ENCODE results near the gene CCDC57. TPM values are rescaled to one million over a fixed set of nuclear protein-coding genes. Genes with fewer than 3 reads are reported as not detected.

The CCDC57 gene
- total and polyA plus RNA-seq, 2 experiments from 2014 or later: 15.7 to 29.8 TPM

- H3K36me3 ChIP-seq (replicated peaks; ENCODE audit: insufficient read depth, low read depth): peaks cover 3% of the 10 kb centered on the region
- no peak overlapping the region for H3K4me2 ChIP-seq
- TF ChIP-seq EZH2 (IDR thresholded peaks at IDR 0.05; ENCODE audit: borderline replicate concordance) (no peak), CTCF (IDR thresholded peaks at IDR 0.05; ENCODE audit: poor library complexity) (no peak), EZH2phosphoT487 (IDR thresholded peaks at IDR 0.05; ENCODE audit: low read depth, severe bottlenecking, unreplicated experiment) (no peak)
- H3K4me1 ChIP-seq (ENCODE audit: insufficient read depth): no peaks in the 10 kb centered on the region
- DNase-seq (ENCODE audit: low spot score): no peak
- H3K27me3 ChIP-seq: no peaks in the 10 kb centered on the region
- no peak overlapping the region for H3K27ac ChIP-seq
- H3K9me3 ChIP-seq (ENCODE audit: low read depth): no peaks in the 10 kb centered on the region
- WGBS (ENCODE audit: low lambda C conversion rate, missing lambda C conversion rate): 83% methylated on average over 5 of the region's 5 CpGs
- no peak overlapping the region for H2AFZ ChIP-seq
- no peaks in the 10 kb centered on the region for H3K9me2 ChIP-seq (replicated peaks; ENCODE audit: insufficient read depth)
- peaks cover 85% of the 10 kb centered on the region for H3K79me2 ChIP-seq
- H4K20me1 ChIP-seq (ENCODE audit: insufficient read depth, poor library complexity, severe bottlenecking): peaks cover 74% of the 10 kb centered on the region
- H3K4me3 ChIP-seq: no peak overlapping the region
These were observed 45.9 kb upstream of the CCDC57 start for GRCh38 chr17:82258555-82258954.

- Histone ChIP-seq H3K36me3 (replicated peaks; ENCODE audit: insufficient read depth, low read depth) (peaks cover 3% of the 10 kb centered on the region), H3K4me1 (ENCODE audit: insufficient read depth) (no peaks in the 10 kb centered on the region), H4K20me1 (ENCODE audit: insufficient read depth, poor library complexity, severe bottlenecking) (peaks cover 74% of the 10 kb centered on the region), H3K27ac (no peak overlapping the region), H3K79me2 (peaks cover 85% of the 10 kb centered on the region), H3K27me3 (no peaks in the 10 kb centered on the region), H3K4me2 (no peak overlapping the region), H3K9me2 (replicated peaks; ENCODE audit: insufficient read depth) (no peaks in the 10 kb centered on the region), H3K4me3 (no peak overlapping the region), H3K9me3 (ENCODE audit: low read depth) (no peaks in the 10 kb centered on the region), H2AFZ (no peak overlapping the region)
- no peak for TF ChIP-seq CTCF (IDR thresholded peaks at IDR 0.05; ENCODE audit: poor library complexity)
- no peak for TF ChIP-seq EZH2 (IDR thresholded peaks at IDR 0.05; ENCODE audit: borderline replicate concordance)
- TF ChIP-seq EZH2phosphoT487 (IDR thresholded peaks at IDR 0.05; ENCODE audit: low read depth, severe bottlenecking, unreplicated experiment): no peak
- 79% methylated on average over 10 of the region's 10 CpGs for WGBS (ENCODE audit: low lambda C conversion rate, missing lambda C conversion rate)
- peak; percentile 44 for DNase-seq (ENCODE audit: low spot score)
These were observed 44.8 kb upstream of the CCDC57 start for GRCh38 chr17:82257473-82257872.

GRCh38 chr17:82256242-82256885 is 43.7 kb upstream of the CCDC57 start:
- no peak overlapping the region for H3K4me3 ChIP-seq
- TF ChIP-seq CTCF (IDR thresholded peaks at IDR 0.05; ENCODE audit: poor library complexity) (no peak), EZH2 (IDR thresholded peaks at IDR 0.05; ENCODE audit: borderline replicate concordance) (no peak), EZH2phosphoT487 (IDR thresholded peaks at IDR 0.05; ENCODE audit: low read depth, severe bottlenecking, unreplicated experiment) (no peak)
- no peaks in the 10 kb centered on the region for H3K9me3 ChIP-seq (ENCODE audit: low read depth)
- H2AFZ ChIP-seq: no peak overlapping the region
- no peak for DNase-seq (ENCODE audit: low spot score)
- peaks cover 85% of the 10 kb centered on the region for H3K79me2 ChIP-seq
- H4K20me1 ChIP-seq (ENCODE audit: insufficient read depth, poor library complexity, severe bottlenecking): peaks cover 70% of the 10 kb centered on the region
- 96% methylated on average over 14 of the region's 14 CpGs for WGBS (ENCODE audit: low lambda C conversion rate, missing lambda C conversion rate)
- H3K27me3 ChIP-seq: no peaks in the 10 kb centered on the region
- H3K4me2 ChIP-seq: no peak overlapping the region
- no peaks in the 10 kb centered on the region for H3K4me1 ChIP-seq (ENCODE audit: insufficient read depth)
- peaks cover 3% of the 10 kb centered on the region for H3K36me3 ChIP-seq (replicated peaks; ENCODE audit: insufficient read depth, low read depth)
- no peaks in the 10 kb centered on the region for H3K9me2 ChIP-seq (replicated peaks; ENCODE audit: insufficient read depth)
- no peak overlapping the region for H3K27ac ChIP-seq

Measured in hepatocyte (in vitro differentiated cells).